Measurements from ENCODE around the gene MAP4K3.
"Not testable (repeated sequence)": the region's sequence is repeated elsewhere in the genome, so short reads cannot be mapped to it uniquely, and the experiment has no call there.

MAP4K3 gene

DNA sequence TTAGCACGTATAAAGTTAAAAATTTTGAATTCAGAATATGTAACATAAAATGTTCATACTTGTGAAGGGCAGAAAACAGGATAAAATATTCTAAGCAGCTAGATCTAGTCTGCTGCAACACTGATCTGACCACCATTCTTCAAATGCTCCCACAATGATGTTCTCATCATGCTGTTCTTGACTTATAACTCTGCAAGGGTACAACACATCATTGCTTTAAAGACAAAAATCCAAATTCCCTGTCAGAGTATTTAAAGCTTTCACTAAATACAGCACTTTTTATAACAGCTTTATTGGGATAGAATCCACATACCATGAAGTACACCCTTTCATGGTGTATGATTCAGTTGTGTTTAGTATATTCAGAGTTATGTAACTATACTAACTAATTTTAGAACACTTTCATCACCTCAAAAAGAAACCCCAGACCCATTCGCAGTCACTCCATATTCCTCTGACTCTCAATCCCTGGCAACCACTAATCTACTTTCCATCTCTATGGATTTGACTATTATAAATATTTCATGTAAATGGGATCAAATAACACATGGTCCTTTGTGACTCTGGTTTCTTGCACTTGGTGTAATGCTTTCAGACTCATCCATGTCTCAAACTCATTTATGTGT lies 56.4 kb downstream of the MAP4K3 start:
- in situ Hi-C loops (cut with MboI; ENCODE audit: low pct_unique_long_range_greater_than_20kb, low sequenced_read_pairs), result no loop called here
- no peak for DNase-seq

DNA sequence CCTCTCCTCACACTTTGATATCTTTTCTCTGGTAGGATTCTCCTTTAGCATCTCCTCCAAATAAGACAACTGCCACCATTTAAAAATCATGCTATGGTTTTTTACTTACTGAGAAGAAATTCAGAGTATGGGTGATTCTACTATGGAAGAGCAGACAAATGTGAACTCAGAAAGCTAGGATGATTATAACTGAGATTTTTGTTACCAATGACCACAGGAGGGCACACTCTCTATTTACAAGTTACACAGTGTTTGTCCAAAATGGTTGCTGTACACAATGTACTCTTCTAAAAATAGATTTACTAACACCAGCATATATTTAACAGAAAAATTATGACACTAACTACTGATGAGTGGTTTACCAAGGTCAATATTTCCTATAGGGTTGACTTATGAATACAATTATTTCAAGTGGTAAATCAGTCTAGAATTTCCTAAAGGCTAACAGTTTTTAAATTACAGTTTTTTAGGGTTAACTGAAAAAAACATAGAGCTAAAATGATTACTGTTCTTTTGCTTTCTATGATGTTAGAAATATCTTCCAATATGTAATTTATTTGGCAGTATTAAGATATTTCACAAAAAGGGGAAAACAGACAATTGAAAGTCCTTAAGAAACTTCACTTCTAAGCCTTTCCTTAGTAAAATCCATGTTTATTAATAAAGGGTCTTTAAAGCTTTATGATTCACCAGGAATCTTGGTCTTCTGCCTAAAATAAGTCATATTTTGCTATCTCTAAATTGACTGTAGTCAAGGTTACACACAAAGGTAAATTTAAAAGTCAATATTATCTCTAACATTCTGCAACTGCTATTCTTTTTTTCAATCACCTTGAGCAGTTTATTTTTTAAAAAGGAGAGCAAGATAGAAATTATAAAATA lies 57.2 kb downstream of the MAP4K3 start:
- in situ Hi-C loops (cut with MboI; ENCODE audit: low pct_unique_long_range_greater_than_20kb, low sequenced_read_pairs), result no loop called here

DNA sequence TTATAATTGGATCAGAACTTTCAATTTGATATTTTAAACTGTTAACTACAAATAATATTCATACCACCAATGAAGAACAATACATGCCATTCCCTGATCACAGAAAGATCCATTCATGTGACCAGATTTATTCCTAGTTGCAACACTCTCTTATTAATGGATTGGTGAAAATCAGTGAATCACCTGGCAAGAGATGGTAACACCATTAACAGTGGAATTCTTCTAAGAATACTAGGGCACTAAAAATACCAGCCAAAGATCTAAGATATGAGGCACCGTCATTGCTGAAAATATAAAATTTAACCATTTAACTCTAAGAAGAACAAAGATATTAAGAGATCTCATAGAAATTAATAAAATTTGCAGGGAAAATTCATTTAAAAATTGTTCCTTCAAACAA lies 58.1 kb downstream of the MAP4K3 start:
- in situ Hi-C loops (cut with MboI; ENCODE audit: low pct_unique_long_range_greater_than_20kb, low sequenced_read_pairs), result no loop called here

More for the DNA sequence above, 57.2 kb downstream of the MAP4K3 start:
- peak; percentile 53 for DNase-seq

DNA sequence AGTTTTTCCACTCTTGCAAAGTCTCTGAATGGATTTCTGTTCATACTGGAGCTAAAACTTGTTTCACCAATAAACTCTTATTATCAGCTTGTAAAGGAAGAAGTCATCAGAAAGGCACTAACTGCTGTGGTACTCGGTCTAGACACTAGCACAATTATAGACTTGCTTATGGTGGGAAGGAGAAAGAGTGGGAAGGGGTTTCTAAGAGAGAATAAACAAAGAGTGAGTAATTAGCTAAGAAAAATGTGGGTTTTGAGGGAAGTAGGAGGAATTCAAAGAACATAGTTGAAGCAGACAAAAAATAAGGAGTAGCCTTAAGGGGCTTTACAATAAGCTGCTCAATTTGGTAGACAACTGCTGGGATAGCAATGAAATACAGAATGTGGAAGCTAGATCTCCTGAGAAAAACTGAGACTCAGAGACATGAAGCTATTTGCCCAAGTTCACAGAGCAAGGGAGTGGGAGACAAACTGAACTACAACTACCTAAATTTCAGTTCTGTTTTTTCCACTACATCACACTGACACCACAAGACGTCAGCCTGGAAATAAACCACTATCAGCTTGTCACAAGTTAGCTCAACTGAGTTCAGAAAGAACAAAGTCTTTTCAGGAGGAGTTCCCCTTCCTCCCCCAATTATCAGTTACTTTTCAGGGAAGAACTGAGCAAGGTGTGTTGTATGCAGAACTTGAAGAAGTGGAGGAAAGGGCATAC lies 59.7 kb downstream of the MAP4K3 start:
- in situ Hi-C loops (cut with MboI; ENCODE audit: low pct_unique_long_range_greater_than_20kb, low sequenced_read_pairs), result no loop called here

More for the DNA sequence above, 58.1 kb downstream of the MAP4K3 start:
- no peak for DNase-seq

DNA sequence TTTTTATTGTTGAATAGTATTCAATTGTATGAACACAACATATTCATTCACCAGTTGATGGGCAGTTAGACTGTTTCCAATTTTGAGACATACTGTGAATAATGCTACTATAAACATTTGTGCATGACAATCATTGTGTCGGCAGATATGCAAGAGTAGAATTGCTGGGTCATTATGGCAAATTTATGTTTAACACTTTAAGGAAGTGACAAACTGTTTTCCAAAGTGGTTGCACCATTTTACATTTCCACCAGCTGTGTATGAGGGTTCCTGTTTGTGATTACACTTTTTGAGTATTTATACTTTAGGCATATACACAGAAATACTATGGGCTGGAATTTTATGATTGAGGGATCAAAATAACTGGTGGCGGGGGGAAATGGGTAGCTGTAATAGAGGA lies 61.2 kb downstream of the MAP4K3 start:
- in situ Hi-C loops (cut with MboI; ENCODE audit: low pct_unique_long_range_greater_than_20kb, low sequenced_read_pairs), result no loop called here
- DNase-seq, result peak; percentile 28

More for the DNA sequence above, 59.7 kb downstream of the MAP4K3 start:
- DNase-seq, result peak; percentile 82

DNA sequence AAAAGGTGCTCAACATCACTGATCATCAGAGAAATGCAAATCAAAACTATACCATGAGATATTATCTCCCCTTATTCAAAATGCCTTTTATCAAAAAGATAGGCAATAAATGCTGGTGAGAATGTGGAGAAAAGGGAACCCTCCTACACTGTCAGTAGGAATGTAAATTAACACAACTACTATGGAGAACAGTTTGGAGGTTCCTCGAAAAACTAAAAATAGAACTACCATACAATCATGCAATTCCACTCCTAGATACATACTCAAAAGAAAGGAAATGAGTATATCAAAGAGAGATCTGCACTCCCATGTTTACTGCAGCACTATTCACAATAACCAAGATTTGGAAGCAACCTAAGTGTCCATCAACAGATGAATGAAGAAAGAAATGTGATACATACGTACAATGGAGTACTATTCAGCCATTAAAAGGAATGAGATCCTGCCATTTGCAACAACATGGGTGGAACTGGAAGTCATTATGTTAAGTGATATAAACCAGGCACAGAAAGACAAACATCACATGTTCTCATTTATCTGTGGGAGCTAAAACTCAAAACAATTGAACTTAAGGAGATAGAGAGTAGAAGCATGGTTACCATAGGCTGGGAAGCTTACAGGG lies 63.8 kb downstream of the MAP4K3 start:
- in situ Hi-C loops (cut with MboI; ENCODE audit: low pct_unique_long_range_greater_than_20kb, low sequenced_read_pairs), result loop anchor here (25.0 kb wide), 1 partner anchor 339 kb away; no protein-coding TSS in a partner anchor
- DNase-seq, result no peak

DNA sequence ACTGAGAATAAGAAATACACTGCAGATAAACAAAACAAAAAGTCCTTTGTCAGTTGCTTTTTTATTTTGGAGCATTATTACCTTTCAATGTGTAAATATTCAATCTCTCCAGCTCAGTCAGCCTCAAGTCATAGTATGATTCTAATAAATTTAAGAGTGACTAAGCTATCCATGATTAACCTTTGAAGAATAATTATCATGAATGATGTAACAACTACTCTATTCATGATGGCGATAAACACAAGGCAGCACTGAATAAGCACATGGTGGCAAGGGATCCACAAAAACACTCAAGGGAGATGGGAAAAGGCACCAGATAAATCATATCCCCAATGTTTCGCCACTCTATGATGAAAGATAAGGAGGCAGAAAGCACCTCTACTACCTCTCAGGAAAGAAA lies 67.0 kb downstream of the MAP4K3 start:
- DNase-seq, result no peak
- in situ Hi-C loops (cut with MboI; ENCODE audit: low pct_unique_long_range_greater_than_20kb, low sequenced_read_pairs), result loop anchor here (25.0 kb wide), 1 partner anchor 342 kb away; no protein-coding TSS in a partner anchor

DNA sequence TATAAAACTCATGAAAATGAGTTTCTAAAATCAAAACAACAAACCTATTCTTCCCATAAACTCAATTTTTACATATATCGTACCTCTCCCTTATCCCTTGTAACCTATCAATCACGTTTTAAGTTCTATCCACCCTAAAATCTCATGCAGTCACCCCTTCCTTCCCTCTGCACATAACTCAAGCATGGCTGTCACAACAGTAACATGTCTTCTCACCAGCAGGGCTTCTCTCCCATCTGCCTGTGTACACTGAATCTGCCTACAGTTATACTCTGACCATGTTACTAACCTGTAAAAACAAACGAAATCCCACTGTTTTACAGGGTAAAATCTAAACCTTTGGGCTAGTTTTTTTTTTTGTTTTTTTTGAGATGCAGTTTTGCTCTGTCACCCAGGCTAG lies 68.2 kb downstream of the MAP4K3 start:
- DNase-seq, result no peak
- in situ Hi-C loops (cut with MboI; ENCODE audit: low pct_unique_long_range_greater_than_20kb, low sequenced_read_pairs), result loop anchor here (25.0 kb wide), 1 partner anchor 343 kb away; no protein-coding TSS in a partner anchor

DNA sequence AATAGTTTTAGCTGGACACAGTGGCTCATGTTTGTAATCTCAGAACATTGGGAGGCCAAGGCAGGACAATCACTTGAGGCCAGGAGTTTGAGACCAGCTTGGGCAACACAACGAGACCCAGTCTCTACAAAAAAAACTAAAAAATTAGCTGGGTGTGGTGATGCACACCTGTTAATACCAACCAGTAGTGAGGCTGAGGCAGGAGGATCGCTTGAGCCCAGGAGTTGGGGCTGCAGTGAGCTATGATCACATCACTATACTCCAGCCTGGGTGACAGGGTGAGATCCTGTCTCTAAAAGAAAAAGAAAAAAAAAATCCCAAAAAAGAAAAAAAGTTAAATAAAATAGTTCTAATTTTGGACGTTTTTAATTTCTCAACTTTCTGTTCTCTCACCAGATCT lies 68.7 kb downstream of the MAP4K3 start:
- in situ Hi-C loops (cut with MboI; ENCODE audit: low pct_unique_long_range_greater_than_20kb, low sequenced_read_pairs), result loop anchor here (25.0 kb wide), 1 partner anchor 344 kb away; no protein-coding TSS in a partner anchor
- DNase-seq, result no peak

DNA sequence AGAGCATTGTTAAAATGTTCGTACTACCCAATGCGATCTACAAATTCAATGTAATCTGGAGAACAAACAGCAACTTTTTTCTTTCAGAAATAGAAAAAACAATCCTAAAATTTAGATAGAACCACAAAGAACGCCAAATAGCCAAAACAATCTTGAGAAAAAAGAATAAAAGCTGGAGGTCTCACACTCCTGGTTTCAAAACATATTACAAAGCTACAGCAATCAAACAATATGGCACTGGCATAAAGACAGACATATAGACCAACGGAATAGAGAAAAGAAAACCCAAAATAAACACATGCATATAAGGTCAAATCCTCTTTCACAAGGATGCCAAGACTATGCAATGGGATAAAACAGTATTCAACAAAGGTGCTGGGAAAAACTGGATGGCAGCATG lies 74.5 kb downstream of the MAP4K3 start:
- in situ Hi-C loops (cut with MboI; ENCODE audit: low pct_unique_long_range_greater_than_20kb, low sequenced_read_pairs), result loop anchor here (25.0 kb wide), 1 partner anchor 350 kb away; no protein-coding TSS in a partner anchor
- no peak for DNase-seq

DNA sequence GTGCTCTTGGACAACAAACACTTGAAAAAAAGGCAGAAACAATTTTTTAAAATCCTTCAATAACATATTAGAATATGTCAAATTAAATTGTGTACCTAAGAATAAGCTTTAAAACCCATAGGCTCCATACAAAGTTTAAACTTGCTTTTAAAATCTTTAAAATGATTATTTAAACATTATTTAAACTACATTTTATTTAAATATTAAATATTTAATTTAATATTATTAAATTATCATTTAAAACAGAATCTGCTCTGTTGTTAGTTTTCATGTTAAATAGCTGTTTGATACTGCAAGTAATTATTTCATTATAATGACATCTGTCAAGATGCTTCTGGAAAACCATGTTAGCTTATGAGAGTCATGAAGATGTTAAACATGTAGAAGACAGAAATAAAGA lies 75.6 kb downstream of the MAP4K3 start:
- DNase-seq, result no peak
- in situ Hi-C loops (cut with MboI; ENCODE audit: low pct_unique_long_range_greater_than_20kb, low sequenced_read_pairs), result loop anchor here (25.0 kb wide), 1 partner anchor 351 kb away; no protein-coding TSS in a partner anchor

DNA sequence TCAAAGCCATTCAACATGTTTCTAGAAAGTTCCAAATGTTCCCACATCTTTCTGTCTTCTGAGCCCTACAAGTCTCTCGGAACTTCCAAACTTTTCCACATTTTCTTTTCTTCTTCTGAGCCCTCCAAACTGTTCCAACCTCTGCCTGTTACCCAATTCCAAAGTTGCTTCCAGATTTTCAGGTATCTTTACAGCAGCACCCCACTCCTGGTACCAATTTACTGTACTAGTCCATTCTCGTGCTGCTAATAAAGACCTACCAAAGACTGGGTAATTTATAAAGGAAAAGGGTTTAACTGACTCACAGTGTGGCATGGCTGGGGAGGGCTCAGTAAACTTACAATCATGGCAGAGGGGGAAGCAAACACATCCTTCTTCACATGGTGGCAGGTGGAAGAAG lies 76.7 kb downstream of the MAP4K3 start:
- DNase-seq, result not testable (repeated sequence)
- in situ Hi-C loops (cut with MboI; ENCODE audit: low pct_unique_long_range_greater_than_20kb, low sequenced_read_pairs), result loop anchor here (25.0 kb wide), 1 partner anchor 352 kb away; no protein-coding TSS in a partner anchor

DNA sequence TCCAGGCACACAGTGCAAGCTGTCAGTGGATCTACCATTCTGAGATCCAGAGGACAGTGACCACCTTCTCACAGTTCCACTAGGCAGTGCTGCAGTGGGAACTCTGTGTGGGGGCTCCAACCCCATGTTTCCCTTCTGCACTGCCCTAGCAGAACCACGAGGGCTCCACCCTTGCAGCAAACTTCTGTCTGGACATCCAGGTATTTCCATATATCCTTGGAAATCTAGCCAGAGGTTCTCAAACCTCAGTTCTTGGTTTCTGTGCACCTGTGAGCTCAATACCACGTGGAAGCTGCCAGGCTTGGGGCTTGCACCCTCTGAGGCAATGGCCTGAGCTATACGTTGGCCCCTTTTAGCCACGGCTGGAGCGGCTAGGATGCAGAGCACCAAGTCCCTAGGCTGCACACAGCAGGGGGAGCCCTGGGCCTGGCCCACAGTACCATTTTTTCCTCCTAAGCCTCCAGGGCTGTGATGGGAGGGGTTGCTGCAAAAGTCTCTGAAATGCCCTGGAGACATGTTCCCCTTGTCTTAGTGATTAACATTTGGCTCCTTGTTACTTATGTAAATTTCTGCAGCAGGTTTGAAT lies 77.5 kb downstream of the MAP4K3 start:
- DNase-seq, result no peak

DNA sequence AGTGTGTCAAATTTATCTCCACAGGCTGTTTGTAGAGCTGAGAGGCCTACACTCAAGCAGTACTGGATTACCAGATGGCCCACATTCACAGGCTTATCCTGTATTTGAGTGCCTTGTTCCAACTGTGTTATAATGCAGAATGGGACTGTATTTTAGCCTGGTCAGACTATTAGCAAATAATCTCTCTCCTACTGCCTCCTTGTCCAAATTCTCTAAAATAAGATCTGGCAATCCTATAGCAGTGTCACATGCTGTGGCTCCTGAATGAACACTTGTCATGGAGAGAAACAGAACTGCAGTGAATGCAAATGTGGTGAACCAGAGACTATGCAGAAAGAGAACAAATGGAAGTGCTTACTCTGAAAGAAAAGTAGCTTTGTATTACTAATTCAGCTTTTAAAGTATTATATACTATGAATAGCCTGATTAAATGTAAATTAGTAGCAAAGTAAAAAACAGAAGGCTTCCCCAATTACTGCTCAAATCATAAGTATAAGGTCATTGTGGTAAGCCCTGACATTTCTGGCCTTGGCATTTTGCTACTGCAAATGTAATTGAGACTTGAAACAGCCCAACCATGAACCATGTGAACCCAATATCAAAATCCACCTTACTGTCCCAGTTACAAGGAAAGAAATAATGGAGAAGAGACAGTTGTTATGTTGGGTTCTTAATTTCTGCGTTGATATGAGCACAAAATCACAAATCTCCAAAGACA lies 80.0 kb downstream of the MAP4K3 start:
- no peak for DNase-seq

More for the DNA sequence above, 77.5 kb downstream of the MAP4K3 start:
- in situ Hi-C loops (cut with MboI; ENCODE audit: low pct_unique_long_range_greater_than_20kb, low sequenced_read_pairs), result loop anchor here (25.0 kb wide), 1 partner anchor 353 kb away; no protein-coding TSS in a partner anchor

DNA sequence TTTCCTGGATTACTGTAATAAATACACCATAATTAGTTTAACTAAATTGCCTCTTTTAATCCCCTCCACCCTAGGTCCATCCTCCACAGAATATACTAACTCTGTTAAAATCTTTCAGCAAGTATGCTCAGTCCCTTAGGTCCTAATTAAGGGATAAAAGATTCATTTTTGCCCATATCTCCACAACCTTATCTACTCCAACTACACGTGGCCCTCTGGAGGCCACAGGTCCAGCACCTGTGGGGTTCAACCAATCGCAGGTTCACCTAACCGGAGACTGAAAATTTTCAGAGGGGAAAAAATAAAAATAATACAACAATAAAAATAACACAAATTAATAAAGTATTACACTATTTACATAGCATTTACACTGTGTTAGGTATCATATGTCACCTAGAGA lies 86.4 kb downstream of the MAP4K3 start:
- in situ Hi-C loops (cut with MboI; ENCODE audit: low pct_unique_long_range_greater_than_20kb, low sequenced_read_pairs), result loop anchor here (25.0 kb wide), 1 partner anchor 362 kb away; no protein-coding TSS in a partner anchor
- no peak for DNase-seq

More for the DNA sequence above, 80.0 kb downstream of the MAP4K3 start:
- in situ Hi-C loops (cut with MboI; ENCODE audit: low pct_unique_long_range_greater_than_20kb, low sequenced_read_pairs), result loop anchor here (25.0 kb wide), 1 partner anchor 355 kb away; no protein-coding TSS in a partner anchor

DNA sequence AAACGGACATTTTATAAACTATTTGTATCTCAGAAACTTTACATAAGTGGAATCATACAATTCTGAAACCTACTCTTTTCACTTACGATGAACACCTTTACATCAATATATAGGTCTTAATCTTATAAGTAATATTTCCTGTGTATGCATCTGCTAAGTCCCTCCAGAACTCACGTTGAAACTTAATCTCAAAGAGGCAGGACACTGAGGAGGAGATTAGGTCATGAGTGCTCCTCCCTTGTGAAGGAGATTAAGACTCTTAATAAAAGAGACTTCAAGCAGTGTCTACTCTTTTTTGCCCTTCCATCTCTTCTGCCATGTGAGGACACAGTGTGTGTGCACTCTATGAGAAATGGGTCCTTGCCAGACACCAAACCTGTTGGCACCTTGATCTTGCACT lies 98.6 kb downstream of the MAP4K3 start:
- in situ Hi-C loops (cut with MboI; ENCODE audit: low pct_unique_long_range_greater_than_20kb, low sequenced_read_pairs), result no loop called here
- no peak for DNase-seq

DNA sequence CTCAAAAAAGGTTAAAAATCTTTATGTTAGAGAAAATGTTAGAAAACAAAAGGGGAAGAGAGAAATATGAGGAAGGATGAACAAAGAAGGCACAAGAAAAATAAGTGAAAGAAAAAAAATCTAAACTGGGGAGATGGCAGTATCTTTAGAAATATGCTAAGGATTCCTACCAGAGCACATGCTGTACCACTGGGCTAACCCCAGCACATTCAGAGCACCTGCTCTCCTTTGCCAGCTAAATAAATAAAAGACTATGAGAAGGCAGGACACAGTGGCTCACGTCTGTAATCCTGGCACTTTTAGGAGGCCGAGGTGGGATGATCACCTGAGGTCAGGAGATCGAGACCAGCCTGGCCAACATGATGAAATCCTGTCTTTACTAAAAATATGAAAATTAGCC lies 101.2 kb downstream of the MAP4K3 start:
- no peak for DNase-seq
- in situ Hi-C loops (cut with MboI; ENCODE audit: low pct_unique_long_range_greater_than_20kb, low sequenced_read_pairs), result no loop called here

DNA sequence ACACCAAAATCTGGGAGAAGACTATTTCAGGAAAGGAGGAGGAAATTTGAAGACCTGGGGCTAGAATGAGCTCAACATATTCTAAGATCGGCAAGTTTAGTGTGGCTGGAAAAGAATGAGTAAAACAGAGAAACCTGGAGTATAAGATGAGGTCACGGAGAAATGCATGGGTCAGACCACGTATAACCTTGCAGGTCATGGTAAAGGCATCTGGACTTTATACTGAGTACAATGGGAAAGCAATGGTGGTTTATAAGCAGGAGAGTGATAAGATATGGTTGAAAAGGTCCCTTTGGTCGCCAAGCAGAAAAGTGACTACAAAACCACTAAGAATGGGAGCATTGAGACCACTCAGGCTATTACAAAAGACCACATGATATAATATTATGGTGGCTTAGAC lies 102.1 kb downstream of the MAP4K3 start:
- DNase-seq, result no peak
- in situ Hi-C loops (cut with MboI; ENCODE audit: low pct_unique_long_range_greater_than_20kb, low sequenced_read_pairs), result no loop called here
